GM13976 (cell line): ENCODE measurements around the gene HOXA10.

Experiments
- DNase-seq: peaks from one replicate; pipeline ENCODE4 v3.0.0; 2012; ENCODE audit warnings: low spot score
- in situ Hi-C: fragments of 300-500 bp; cut with MboI; formaldehyde crosslinking; loops from one replicate; pipeline ENCODE4 v1.12.0; 2022; ENCODE audit warnings: low sequenced_read_pairs, mixed read lengths, inconsistent platforms; ENCODE audit not compliant: unreplicated experiment
- TF ChIP-seq, protein P1 (sequence below): IDR thresholded peaks from 2 replicates; pipeline ENCODE4 v1.5.1; 2012; ENCODE audit warnings: borderline replicate concordance, mild to moderate bottlenecking; ENCODE audit not compliant: insufficient read depth; ENCODE audit errors: extremely low read depth, missing control alignments, control extremely low read depth

The HOXA10 gene

DNA sequence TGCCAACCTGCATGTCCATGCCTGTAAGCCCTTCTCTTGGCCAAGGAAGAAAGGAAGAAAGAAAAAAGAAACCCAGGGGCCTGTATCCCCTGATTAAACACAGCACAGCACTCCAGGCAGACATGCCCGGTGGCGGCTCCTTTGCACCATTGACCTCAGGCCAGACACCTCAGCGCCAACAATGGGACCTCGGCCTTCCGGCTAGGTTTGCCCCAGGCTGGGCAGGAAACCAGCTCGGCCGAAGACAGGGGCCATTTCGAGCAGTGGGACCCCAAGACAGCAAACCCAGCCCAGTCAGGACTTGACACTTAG is 2.8 kb downstream of the HOXA10 start:
- in situ Hi-C loops = loop anchor here (25.0 kb wide), 1 partner anchor 659 kb away; no protein-coding TSS in a partner anchor
- no peak for DNase-seq
- TF ChIP-seq, protein P1, sequence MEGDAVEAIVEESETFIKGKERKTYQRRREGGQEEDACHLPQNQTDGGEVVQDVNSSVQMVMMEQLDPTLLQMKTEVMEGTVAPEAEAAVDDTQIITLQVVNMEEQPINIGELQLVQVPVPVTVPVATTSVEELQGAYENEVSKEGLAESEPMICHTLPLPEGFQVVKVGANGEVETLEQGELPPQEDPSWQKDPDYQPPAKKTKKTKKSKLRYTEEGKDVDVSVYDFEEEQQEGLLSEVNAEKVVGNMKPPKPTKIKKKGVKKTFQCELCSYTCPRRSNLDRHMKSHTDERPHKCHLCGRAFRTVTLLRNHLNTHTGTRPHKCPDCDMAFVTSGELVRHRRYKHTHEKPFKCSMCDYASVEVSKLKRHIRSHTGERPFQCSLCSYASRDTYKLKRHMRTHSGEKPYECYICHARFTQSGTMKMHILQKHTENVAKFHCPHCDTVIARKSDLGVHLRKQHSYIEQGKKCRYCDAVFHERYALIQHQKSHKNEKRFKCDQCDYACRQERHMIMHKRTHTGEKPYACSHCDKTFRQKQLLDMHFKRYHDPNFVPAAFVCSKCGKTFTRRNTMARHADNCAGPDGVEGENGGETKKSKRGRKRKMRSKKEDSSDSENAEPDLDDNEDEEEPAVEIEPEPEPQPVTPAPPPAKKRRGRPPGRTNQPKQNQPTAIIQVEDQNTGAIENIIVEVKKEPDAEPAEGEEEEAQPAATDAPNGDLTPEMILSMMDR = no peak

DNA sequence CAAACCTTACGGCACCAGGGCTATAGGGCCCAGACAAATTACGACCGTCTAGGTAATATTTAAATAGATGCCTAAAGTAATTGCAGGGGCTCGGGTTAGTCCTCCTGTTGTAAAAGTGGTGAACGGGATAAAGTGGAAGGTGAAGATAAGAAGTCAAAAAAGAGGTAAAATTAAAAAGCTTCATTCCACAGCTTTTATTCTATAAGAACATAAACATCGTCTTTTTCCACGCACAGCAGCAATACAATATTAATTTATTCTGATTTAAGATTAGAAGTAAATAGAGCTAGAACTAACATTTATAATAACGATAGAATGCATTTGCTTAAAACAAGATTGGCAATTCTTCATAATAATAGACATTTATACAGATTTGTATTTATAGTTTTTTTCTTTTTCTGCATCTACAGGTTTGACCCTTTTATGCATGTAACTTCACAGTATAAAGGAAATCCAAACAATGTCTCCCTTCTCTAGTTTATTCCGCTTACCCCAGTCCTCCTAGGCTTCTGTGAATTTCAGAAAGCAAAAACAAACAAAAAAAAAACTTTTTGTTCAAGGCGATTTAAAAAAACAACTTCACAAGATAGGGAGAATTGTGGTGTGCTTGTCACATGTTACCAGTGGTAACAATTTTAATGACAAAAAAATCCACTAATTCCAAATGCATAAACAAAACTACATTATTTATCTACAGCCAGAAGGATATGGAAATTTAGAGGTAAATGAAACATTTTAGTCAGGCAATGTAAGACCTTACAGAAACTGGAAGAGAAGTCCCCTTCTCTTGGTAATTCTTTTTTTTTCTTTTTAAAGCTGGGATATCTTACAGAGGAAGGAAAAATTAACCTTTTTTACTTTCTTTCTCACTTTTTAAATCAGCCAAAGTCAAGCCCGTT is 3.4 kb downstream of the HOXA10 start:
- no peak for DNase-seq
- in situ Hi-C loops = loop anchor here (25.0 kb wide), 1 partner anchor 658 kb away; no protein-coding TSS in a partner anchor
- TF ChIP-seq, protein P1 = no peak

DNA sequence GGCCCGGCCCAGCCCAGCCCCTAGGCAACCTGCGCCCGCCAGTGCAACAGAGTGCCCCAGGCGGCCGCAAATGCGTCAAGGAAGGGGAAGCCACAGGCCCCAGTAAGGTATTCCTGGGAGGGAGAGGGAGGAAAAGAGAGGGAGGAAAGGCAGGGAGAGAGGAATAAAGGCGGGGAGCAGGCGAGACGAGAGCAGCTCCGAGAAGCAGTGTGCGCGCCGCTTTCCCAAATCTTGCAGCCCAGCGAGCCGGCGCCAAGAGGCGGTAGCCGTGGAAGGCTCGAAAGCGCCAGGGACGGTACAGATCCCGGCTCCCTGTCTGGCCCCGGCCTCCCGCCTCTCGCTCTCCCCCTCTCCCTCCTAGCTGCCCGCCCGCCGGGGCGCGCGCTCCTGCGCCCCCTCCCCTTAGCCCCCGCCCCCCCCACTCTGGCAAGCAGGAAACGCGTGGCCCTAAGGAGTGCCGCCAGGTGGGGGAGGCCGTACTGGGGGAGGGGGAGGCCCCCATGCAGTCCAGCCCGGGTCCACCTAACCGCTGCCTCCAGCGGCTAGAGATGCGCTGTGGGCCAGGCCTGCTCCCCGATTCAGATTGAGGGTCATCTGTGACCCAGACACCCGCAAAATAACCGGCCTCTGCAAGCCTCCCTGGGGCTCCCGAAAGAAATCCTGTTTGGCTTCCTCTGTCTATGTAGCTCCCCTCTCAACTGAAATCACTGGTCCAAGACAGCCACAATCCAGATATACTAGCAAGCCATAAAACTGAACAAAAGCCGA is 4.3 kb downstream of the HOXA10 start:
- no peak for DNase-seq
- in situ Hi-C loops = loop anchor here (10.0 to 25.0 kb wide), 2 partner anchors 658 to 1305 kb away; no protein-coding TSS in a partner anchor
- TF ChIP-seq, protein P1 = no peak

DNA sequence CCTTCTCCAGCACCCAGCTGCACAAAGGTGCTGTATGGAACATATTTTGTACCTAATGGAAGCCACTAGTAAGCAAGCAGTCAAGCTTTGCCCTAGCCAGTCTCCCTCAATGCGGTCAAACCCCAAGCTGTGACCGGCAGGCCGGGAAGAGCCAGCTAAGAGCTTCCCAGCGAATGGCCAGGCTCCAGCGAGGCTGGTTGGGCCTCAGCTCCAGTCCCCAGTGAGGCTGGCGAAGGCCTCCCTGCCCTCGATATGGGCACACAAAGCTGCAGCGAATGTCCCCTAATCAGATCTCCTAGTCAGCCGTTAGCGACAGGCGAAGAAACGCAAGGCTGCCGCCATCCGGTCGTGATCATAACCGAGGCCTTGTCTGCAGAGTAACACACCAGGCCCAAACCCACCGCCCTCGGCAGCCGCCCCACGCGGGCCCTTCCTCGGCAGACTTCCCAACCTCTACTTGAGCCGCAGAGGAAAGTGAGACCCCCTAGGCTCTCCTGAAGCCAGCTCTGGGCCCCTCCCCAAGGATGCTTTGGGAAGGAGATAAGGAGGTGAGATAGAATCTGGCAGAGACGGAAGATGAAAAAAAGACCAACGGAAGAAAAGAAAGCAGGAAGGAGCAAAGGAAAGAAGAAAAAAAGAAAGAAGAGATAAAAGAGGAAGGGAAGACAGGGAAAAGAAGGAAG is 5.7 kb downstream of the HOXA10 start:
- in situ Hi-C loops = loop anchor here (10.0 to 25.0 kb wide), 2 partner anchors 656 to 1304 kb away; no protein-coding TSS in a partner anchor
- TF ChIP-seq, protein P1 = no peak
- no peak for DNase-seq

DNA sequence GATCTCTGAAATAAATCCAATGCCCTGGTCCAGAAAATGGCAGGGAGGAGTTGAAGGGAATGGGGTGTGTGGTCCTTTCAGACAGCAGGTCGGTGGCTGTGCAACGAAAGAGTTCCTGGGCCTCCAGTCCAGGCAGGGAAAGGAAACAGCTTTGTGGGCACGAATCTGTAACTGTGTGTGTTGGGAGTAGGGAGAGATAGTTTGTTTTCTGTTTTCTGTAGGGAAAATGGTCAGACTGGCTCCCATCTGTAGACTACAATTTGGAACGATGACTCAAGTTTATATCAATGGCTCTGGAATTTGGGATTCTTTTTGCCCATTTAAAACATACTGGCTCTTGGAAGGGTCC is 6.2 kb downstream of the HOXA10 start:
- DNase-seq = no peak
- TF ChIP-seq, protein P1 = no peak
- in situ Hi-C loops = loop anchor here (10.0 to 25.0 kb wide), 2 partner anchors 656 to 1303 kb away; no protein-coding TSS in a partner anchor
